GM19468 (cell line): ENCODE results near the gene MPRIP.

ENCODE experiments used
- ATAC-seq: cut with Tn5 transposase; IDR thresholded peaks from one replicate; pipeline ENCODE4 v1.9.1; 2021; ENCODE audit warnings: mild to moderate bottlenecking, moderate library complexity, moderate number of reproducible peaks; ENCODE audit not compliant: unreplicated experiment; ENCODE audit errors: extremely low read depth

MPRIP gene

GRCh38 chr17:17081304-17081940, 39.2 kb downstream of the MPRIP start:
- no peak for ATAC-seq

- no peak for ATAC-seq
These were observed 40.6 kb downstream of the MPRIP start for GRCh38 chr17:17082878-17083277.

GRCh38 chr17:17084317-17084835, 42.1 kb downstream of the MPRIP start:
- ATAC-seq = no peak

GRCh38 chr17:17084941-17085340, 42.7 kb downstream of the MPRIP start:
- no peak for ATAC-seq

- no peak for ATAC-seq
These were observed 44.3 kb downstream of the MPRIP start for GRCh38 chr17:17086585-17086984.

- ATAC-seq = no peak
These were observed 45.3 kb downstream of the MPRIP start for GRCh38 chr17:17087424-17088015.

GRCh38 chr17:17088086-17088485, 45.8 kb downstream of the MPRIP start:
- ATAC-seq = no peak

- no peak for ATAC-seq
These were observed 46.6 kb downstream of the MPRIP start for GRCh38 chr17:17088541-17089525.

- ATAC-seq = no peak
These were observed 47.8 kb downstream of the MPRIP start for GRCh38 chr17:17089796-17090641.

GRCh38 chr17:17090642-17091103, 48.4 kb downstream of the MPRIP start:
- no peak for ATAC-seq

- ATAC-seq = no peak
These were observed 49.0 kb downstream of the MPRIP start for GRCh38 chr17:17091276-17091675.

- no peak for ATAC-seq
These were observed 49.8 kb downstream of the MPRIP start for GRCh38 chr17:17091856-17092756.

- ATAC-seq = no peak
These were observed 51.5 kb downstream of the MPRIP start for GRCh38 chr17:17093764-17094163.

GRCh38 chr17:17096438-17097178, 54.4 kb downstream of the MPRIP start:
- no peak for ATAC-seq

- ATAC-seq = no peak
These were observed 55.6 kb downstream of the MPRIP start for GRCh38 chr17:17097763-17098345.

GRCh38 chr17:17098551-17099179, 56.4 kb downstream of the MPRIP start:
- no peak for ATAC-seq

GRCh38 chr17:17102176-17102575, 59.9 kb downstream of the MPRIP start:
- ATAC-seq = no peak
